Esophagus muscularis mucosa (tissue), 4 donors: ENCODE results near the gene ILRUN.

Experiments
- EP300 ChIP-seq: sonication (generic); formaldehyde crosslinking; IDR thresholded peaks from one replicate; pipeline ENCODE4 v1.6.1; 2017; ENCODE audit warnings: antibody characterized with exemption
- POLR2AphosphoS5 ChIP-seq, 2 donors: sonication (generic); formaldehyde crosslinking; IDR thresholded peaks; one replicate each; pipeline ENCODE4 v1.6.1; 2017; ENCODE audit warnings: antibody characterized with exemption in 2 of 2
- TF ChIP-seq, protein P1 (sequence below), 3 experiments: fragments of 200-600 bp in 2 of 3; fragments of 450-650 bp in 1 of 3; sonication (generic) in 2 of 3; IDR thresholded peaks; one replicate each; pipeline ENCODE4 v1.5.1; 2017 to 2019; ENCODE audit warnings: antibody characterized with exemption in 3 of 3, mild to moderate bottlenecking in 2 of 3, moderate library complexity in 1 of 3

DNA sequence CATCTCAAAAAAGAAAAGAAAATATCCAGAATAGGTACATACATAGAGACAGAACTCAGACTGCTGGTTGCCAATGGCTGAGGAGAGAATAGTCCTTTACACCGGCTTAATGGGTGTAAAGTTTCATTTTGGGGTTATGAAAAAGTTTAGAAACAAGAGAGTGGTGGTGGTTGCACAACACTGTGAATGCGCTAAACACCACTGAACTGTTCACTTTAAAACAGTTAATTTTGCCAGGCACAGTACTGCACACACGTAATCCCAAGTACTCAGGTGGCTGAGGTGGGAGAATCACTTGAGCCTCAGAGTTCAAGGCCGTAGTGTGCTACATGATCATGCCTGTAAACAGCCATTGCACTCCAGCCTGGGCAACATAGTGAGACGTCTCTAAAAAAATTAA lies 7.6 kb downstream of the ILRUN start:
- TF ChIP-seq, protein P1, sequence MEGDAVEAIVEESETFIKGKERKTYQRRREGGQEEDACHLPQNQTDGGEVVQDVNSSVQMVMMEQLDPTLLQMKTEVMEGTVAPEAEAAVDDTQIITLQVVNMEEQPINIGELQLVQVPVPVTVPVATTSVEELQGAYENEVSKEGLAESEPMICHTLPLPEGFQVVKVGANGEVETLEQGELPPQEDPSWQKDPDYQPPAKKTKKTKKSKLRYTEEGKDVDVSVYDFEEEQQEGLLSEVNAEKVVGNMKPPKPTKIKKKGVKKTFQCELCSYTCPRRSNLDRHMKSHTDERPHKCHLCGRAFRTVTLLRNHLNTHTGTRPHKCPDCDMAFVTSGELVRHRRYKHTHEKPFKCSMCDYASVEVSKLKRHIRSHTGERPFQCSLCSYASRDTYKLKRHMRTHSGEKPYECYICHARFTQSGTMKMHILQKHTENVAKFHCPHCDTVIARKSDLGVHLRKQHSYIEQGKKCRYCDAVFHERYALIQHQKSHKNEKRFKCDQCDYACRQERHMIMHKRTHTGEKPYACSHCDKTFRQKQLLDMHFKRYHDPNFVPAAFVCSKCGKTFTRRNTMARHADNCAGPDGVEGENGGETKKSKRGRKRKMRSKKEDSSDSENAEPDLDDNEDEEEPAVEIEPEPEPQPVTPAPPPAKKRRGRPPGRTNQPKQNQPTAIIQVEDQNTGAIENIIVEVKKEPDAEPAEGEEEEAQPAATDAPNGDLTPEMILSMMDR (IDR thresholded peaks at IDR 0.05): no peak
- TF ChIP-seq EP300 (no peak), POLR2AphosphoS5 (IDR thresholded peaks at IDR 0.05) (no peak)
